Choroid plexus epithelial cell (primary cell): ENCODE data around the gene SUDS3.
A peak's percentile ranks its signal among the peaks of the same experiment; 100 is the strongest.

Experiments
- DNase-seq: peaks from one replicate; pipeline ENCODE4 v3.0.0-alpha.2; 2010; ENCODE audit warnings: low read depth
- H3K4me3 ChIP-seq: 2 replicates; pipeline ENCODE4 v1.5.1; 2011; ENCODE audit warnings: low read depth, mild to moderate bottlenecking, control low read depth, low read length, moderate library complexity
- CTCF ChIP-seq: conservative IDR thresholded peaks from 2 replicates; pipeline ENCODE4 v1.5.1; 2011; ENCODE audit warnings: low read depth, mild to moderate bottlenecking, control low read depth, inconsistent platforms, low read length, moderate library complexity

The SUDS3 gene

DNA sequence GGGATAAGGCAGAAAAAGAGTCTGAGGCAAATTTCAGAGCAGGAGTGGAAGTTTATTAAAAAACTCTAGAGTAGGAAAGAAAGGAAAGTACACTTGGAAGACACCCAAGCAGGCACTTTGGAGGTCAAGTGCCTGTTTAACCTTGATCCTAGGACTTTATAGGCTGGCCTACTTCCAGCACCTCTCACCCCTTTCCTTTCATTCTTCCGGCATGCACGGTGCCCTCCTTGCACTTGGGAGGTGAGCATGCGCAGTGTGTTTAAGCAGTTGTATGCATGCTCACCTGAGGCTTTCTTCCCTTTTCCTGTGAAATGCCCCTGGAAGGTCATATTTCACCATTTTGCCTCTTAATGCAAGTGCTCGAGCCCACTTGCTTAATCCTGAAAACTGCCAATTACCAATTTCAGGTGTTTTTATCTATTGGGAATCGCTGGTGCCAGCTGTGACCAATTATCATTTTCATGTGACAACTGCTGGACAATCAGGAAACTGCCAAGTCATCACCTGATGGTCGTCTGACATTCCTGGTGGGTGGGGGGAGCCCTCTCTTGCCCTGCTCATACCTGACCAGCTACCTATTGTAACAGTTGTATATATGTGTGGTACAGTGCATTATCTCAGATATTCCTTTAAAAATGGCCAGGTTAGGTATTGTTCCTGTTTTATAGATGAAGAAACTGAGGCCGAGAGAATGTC lies 53.5 kb downstream of the SUDS3 start:
- H3K4me3 ChIP-seq = no peak overlapping the region
- no peak for DNase-seq
- TF ChIP-seq CTCF = no peak

DNA sequence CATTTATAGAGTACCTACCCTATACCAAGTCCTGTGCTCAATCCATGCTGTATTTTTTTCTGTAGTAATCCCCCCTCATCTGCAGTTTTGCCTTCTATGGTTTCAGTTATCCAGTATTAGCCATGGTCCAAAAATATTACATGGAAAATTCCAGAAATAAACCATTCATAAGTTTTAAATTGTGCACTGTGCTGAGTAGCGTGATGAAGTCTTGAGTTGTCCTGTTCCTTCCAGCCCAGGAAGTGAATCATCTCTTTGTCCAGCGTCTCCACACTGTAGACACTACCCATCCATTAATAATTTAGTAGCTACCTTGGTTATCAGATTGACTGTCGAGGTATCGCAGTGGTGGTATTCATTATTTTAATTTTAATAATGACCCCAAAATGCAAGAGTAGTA lies 54.2 kb downstream of the SUDS3 start:
- no peak for DNase-seq
- TF ChIP-seq CTCF = no peak
- no peak overlapping the region for H3K4me3 ChIP-seq

DNA sequence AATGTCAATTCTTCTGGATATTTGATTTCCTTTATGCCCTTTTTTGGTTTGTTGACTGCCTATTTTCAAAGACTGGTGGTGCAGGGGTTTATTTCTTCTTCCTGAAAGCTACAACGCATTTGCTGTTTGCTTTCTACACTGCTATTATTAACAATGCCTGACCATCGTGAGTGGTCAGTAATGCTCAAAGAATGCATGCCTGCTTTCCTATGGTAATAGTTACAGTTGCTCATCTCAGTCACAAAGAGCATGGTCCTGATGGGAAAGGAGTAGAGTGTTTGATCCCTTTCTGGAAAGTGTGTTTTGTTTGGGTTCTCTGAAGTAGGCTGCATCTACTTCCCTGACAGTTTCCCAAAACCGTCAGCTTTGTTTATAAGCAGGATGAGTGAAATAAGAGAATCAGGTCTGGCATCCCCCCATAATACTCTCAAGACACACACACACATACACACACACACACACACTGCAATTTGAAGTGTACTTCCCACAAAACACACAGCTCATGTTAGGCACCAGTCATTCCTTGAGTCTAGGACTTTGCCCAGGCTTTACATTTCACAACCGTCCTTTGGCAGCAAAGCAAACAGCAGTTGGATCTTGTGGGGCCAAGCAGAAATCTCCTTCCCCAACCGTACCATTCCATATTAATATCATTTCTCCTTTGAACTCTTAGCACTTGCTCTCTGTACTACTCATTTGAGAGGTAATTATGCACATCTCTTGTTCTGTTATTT lies 56.6 kb downstream of the SUDS3 start:
- no peak for TF ChIP-seq CTCF
- DNase-seq = no peak
- no peak overlapping the region for H3K4me3 ChIP-seq

- no peak for DNase-seq
- no peak overlapping the region for H3K4me3 ChIP-seq
- TF ChIP-seq CTCF = peak; percentile 13
These were observed 59.8 kb downstream of the SUDS3 start for GRCh38 chr12:118436002-118436730.

DNA sequence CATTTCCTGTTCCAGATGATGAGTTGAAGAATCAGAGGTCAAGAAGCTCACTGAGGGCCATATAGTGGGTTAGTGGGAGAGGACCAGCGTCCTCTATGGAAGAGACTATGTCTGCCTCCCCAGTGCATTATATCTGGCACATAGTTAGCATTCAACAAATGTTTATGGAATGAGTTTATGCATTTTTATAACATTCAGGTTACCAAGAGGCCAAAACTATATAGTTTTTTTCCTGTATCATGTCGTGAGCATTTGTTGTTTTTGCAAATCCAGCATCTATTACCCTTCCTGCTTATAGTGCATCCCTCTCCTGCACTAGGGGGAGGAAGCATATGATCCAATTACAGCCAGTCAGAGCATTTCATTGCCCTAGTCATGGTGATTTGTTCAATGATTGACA lies 60.6 kb downstream of the SUDS3 start:
- DNase-seq = peak; percentile 21
- TF ChIP-seq CTCF = no peak
- no peak overlapping the region for H3K4me3 ChIP-seq

- no peak for DNase-seq
These were observed 62.7 kb downstream of the SUDS3 start for GRCh38 chr12:118439068-118439467.

More at GRCh38 chr12:118439068-118439467, 62.7 kb downstream of the SUDS3 start:
- no peak overlapping the region for H3K4me3 ChIP-seq
- TF ChIP-seq CTCF = no peak
